ENCODE results near the gene RPL26.

RPL26 gene

DNA sequence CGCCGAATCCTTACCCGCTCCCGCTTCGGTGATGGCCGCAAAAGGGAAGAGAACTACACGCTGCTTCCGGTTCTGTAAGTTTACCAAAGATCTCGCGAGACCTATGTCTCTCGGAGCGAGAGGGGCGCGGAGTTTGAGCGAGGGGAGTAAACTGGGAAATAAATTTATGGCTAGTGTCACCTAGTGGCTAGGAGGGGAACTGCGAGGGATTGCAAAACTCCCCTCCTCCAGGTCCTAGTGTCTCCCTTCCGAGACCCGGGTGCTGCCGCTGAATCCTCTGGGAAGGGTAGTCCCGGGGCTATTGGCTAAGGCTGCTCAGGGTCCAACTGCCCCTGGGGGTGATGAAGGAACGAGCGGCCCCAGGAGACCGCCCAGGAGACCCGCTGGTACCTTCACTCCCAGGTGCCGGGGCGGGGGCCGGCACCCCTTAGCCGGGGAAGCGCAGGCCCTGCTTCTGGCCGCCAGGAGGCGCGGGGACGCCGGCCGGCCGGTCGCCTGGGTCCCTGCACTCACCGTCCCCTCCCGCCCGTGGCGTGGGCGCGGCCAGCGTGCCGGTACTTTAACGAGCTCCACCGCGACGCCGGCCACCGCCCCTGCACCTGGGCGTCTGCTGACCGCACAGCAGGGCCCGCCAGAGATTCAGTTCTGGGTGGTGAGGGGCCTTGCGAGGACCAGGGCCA lies at the start of gene RPL26:
Gene RPL26 (minus strand): TSS at position 51 of the 680 bp plus-strand sequence. CDS start 883 bp downstream, outside the sequence.
- DNase-seq (ENCODE audit: low read depth in 1 of 2, low spot score in 1 of 2) = peak; percentile 90 to 95

DNA sequence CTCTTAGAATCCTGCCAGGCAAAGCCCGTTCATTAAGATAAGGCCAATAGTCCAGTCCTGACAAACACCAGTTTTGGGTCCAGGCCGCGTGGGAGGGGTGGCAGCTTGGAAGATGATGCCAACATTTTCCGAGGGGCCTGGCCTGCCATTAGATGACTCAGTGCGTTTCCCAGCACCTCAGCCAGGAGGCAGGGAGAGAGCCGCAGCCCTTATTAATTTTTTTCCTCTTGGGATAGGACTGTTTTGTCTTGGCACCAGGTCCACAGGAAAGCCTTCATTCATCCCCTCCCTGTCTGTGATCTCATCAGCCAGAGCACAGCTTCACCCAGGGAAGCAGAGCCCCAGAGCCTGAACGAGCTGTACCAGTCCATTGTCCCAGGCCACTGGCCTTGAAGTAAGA lies 48.0 kb upstream of the RPL26 start:
- DNase-seq (ENCODE audit: low read depth in 1 of 2, low spot score in 1 of 2) = no peak

DNA sequence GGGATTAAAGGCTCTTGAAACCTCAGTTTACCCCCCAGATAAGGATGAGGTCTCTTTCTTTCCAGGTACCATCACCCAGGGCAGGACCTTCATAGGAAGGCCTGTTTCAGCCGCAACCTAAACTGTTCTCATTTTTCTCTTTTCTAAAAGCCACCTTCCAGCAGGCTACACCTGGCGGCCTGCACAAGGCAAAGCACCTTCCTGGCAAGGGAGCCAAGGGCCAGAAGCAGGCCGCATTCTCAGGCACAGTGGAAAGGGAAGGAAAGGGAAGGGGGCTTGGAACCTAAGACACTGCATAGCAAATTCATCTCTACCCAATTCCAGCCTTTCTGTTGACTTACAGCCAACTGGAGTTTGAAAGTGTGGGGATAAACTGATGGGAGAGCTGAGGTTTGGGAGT lies 43.8 kb upstream of the RPL26 start:
- DNase-seq (ENCODE audit: low read depth in 1 of 2, low spot score in 1 of 2) = no peak

DNA sequence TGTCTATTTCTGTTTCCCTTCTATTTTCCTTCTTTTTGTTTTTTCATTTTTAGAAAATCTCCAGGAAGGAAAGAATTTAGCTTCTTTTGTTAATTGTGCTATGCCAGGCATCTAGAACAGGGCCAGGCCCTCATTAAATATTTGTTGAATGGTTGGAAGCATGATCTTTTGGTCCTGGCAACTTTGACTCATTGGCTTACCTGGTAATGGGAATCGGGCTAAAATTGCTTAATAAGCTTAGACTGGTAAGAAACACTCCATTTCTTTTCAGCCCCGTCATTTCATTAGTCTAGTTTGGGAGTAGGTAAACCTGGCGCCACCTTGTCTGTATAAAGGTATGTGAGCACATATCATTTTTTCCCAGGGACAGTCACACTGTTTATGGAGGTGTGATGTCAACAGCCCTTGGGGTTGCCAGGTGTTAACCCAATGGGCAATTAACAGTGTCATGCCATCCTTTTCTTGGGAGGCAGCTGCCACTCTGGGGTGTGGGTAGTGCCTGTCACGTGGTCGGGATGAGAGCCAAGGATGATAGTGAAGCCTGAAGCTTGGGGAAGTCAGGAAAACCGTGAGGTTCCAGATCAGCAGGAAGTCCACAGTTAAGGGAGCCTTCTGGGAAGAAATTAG lies 43.2 kb upstream of the RPL26 start:
- no peak for DNase-seq (ENCODE audit: low read depth in 1 of 2, low spot score in 1 of 2)

DNA sequence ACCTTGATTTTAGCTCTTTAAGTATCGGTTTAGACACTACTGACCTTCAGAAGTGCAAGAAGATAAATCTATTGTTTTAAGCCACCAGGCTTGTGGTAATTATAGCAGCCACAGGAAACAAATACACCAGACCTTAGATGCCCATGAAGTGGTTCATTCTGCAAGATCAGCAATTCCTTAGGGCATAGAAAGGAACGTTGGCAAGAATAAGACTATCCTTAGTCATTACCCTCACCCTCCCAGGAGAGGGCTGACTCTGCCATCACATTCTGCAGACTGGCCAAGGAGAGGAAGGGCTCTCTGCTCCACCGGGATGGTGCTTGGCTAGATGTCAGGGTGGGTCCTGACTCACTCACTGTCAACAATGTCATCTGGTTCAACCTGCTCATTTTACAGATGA lies 38.6 kb upstream of the RPL26 start:
- no peak for DNase-seq (ENCODE audit: low read depth in 1 of 2, low spot score in 1 of 2)

DNA sequence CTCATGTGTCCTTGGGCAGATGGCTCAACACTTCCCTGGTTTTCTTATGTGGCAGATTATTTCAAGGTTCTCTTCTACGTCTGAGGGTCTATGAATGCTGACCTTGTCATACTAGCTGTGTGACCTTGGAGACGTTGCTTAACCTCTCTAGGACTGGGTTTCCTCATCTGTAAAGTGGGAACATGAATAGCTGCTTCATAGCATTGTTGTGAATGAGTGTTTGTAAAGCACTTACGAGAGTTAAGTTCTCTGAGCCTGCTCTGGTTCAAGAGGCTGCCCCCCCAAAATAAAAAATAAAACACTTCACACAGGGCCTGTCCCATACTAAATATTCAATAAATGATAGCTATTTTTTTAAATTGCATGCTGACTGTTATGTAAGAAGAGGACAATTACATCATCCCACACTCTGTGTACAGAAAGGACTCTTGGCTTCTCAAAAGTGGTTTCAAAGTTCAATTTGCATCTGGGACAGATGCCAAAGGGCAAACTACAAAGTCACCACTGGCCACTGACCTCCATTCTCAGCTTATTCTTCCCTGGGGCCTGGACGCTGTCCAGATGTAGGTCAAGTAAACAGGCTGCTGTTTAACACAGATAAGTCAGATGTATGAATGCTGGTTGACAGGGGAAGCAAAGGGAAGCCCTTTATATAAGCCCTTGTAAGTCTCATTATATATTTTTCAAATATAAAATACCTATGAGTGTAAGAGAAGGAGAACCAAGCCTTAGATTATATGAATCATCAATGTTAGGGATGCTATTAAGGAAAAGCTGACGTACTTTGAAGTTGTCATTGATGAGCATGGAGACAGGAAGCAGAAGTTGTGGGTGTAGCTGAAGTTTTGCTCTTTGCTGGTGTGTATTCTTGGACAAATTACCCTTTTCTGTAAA lies 37.3 kb upstream of the RPL26 start:
- no peak for DNase-seq (ENCODE audit: low read depth in 1 of 2, low spot score in 1 of 2)

DNA sequence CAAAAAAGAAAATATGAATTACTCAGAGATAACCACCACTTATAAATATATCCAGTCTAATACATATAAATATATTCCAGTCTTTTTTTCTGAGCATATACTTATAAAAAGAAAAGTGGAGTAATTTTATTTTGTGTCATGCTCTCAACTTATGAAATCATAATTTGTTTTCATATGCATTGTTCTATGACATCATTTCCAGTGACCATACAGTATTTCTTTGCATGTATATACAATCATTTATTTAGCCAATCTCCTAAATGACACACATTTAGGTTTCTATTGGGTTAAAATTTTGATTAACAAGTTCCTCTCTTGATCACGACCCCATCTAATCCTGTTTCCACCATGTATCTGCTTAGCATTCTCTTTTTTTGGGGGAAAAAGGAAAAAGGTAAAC lies 36.3 kb upstream of the RPL26 start:
- no peak for DNase-seq (ENCODE audit: low read depth in 1 of 2, low spot score in 1 of 2)

DNA sequence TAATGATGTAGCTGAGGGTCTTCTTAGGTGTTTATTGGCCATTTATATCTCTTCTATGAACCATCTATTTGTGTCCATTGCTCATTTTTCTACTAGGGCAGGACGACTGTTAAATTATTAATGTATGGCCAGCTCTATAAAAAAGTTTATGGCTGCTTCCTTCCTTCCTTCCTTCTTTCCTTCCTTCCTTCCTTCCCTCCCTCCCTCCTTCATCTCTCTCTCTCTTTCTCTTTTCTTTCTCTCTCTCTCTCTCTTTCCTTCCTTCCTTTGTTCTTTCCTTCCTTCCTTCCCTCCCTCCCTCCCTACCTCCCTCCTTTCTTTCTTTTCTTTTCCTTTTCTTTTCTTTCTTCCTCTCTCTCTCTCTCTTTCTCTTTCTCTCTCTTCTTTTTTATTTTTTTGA lies 35.5 kb upstream of the RPL26 start:
- no peak for DNase-seq (ENCODE audit: low read depth in 1 of 2, low spot score in 1 of 2)

DNA sequence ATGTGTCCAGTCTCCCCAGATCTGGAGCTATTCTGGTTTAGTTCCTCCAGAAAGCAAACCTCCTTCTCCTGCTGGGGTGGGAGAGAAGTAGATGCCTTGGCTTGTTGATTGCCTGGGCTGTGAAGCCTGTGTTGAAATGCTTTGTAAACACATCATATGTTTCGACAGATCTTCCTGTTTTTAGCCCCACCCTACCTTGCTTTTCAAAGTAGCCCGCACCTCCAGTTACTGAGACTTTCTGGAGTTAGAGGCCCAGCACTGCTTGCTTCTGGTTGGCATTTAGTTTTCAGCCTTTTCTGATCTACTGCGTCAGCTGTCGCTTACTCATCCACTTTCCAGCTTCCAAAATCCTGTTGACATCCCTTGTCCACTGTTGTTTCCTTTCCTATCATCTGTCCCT lies 34.8 kb upstream of the RPL26 start:
- DNase-seq (ENCODE audit: low read depth in 1 of 2, low spot score in 1 of 2) = no peak

DNA sequence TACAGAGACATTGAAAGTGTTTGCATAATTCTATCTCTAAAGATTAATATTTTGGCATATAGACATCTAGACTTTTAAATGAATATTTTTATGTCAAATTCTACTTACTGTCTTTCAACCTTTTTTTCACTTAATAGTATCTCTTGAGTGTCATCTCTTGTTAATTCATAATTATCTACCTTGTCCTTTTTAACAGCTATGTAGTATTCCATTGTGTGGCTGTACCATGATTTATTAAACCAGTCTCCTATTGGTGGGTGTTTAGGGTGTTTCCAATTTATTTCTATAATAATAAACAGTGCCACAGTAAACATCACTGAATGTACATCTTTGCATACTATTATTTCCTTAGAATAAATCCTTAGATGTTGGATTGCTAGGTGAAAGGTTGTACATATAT lies 30.9 kb upstream of the RPL26 start:
- DNase-seq (ENCODE audit: low read depth in 1 of 2, low spot score in 1 of 2) = no peak

DNA sequence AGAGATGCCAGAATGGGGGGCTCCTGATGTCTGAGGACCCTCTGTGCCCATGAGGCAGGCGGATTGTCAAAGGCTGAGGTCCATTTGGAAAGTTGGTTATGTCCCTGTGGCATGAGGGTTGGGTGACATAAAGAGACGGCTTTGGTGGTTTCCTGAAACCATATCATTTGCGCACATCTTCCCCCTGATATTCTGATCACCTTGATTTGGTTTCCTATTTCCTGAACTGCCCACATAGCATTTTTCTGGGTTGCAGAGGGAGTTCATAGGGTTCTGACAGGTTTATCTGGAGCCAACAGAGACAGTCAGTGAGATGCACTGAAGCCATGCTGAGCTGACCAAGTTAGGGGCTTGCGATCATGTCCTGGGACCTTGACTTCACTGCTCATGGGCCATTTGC lies 30.3 kb upstream of the RPL26 start:
- DNase-seq (ENCODE audit: low read depth in 1 of 2, low spot score in 1 of 2) = no peak

DNA sequence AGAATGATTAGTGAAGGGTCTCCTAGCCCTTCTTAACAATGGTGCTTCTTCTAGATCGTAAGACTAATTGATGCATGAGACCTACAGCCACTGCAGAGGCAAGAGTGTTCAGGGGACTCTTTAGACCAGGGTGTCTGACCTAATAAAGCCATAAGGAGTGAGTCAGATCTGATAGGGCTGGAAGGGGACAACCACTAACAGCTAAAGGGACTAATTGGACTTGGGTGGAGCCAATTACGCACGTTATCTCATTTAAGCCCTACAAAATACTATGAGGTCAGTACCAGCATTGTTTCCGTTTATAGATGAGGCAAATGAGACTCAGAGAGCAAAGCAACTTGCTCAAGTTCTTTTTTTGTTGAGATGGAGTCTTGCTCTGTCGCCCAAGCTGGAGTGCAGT lies 29.1 kb upstream of the RPL26 start:
- DNase-seq (ENCODE audit: low read depth in 1 of 2, low spot score in 1 of 2) = no peak

DNA sequence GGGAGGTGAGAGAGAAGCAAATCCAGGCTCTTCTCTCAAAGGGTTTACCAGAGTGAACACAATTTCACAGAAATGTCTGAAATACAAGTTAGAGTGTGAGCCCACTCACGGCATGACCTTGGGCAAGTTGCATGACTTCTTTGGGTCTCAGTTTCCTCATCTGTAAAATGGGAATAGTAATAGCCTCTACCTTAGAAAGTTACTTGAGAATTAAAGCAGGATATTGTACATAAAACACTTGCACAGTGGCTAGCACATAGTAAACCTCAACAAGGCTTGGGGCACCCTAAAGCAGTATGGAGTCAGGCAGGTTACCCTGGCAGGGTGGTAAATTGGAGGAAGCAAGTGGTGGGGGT lies 27.9 kb upstream of the RPL26 start:
- no peak for DNase-seq (ENCODE audit: low read depth in 1 of 2, low spot score in 1 of 2)

DNA sequence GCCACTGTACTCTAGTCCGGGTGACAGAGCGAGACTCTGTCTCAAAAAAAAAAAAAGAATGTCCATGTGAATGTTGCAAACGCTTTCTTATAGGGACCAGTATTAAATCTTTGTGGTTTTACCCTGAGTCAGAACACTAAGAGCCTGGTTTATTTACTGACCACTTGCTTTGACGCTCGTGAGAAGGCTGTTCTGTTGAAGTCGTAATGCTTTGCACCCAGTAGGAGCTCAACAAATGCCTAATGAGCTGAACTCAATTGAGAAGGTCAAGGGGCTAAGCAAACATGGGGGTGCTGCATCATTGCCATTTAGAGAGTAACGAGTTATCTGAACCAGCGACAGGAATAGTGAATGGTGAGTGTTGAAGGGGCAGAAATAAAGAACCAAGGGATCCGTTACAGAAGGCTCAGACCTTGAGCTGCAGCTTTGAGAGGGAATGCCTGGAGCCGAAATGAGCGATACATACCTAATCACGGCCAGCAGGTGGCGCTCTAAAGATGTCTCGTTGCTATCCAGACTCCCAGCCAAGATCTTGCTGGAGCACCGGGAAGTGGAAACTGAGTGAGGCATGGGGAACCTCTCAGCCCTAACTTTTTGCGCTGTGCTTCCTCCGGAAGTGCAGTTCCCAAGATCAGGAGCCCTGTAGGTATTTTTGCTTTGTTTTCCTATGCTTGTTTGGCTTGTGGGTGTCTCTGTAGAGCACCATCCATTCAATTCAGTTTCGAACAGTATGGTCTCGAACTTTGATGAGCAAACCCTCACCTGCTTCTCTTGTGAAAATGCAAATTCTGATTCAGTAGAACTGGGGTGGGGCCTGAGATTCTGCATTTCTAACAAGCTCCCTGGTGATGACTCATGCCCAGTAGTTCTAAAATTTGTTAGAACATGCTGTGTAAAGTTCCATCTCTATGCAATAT lies 27.2 kb upstream of the RPL26 start:
- peak; percentile 56 to 71 for DNase-seq (ENCODE audit: low read depth in 1 of 2, low spot score in 1 of 2)

DNA sequence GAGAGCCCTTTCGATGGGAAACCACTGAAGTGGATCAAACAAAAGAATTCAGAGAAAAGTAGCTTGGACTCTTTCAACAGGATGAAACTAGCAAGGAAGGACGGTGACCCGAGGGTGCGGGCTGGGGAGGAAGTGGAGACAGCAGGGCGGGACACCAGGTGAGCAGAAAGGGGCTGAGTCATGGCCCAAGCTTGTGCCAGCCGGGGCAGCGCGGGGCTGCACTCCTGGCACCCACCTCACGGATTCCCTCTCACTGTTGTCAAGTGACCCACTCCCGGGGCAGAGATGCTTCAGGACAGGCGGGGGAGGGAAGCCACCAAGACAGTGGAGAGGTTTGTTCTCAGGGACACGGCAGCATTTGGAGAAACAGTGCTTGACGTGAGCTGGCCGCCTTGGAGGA lies 25.4 kb upstream of the RPL26 start:
- no peak for DNase-seq (ENCODE audit: low read depth in 1 of 2, low spot score in 1 of 2)

DNA sequence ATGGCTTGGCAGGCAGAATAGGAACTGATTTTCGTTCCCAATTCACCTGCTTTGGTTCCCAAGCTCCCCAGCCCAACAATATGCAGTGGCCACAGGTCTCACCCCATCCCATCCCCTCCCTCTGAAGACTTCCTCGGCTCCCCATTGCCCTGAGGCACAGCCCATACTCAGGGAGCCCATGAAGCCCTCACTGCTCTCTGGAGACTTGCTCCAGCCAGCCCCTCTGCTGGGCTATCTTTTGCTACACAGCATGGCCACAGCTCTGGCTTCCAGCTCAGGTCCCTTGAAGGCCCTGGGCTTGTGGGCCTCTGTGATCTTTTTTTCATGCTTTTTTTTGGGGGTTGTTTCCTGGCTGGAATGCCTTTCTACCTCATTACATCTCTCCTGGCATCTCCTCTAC lies 23.2 kb upstream of the RPL26 start:
- no peak for DNase-seq (ENCODE audit: low read depth in 1 of 2, low spot score in 1 of 2)

DNA sequence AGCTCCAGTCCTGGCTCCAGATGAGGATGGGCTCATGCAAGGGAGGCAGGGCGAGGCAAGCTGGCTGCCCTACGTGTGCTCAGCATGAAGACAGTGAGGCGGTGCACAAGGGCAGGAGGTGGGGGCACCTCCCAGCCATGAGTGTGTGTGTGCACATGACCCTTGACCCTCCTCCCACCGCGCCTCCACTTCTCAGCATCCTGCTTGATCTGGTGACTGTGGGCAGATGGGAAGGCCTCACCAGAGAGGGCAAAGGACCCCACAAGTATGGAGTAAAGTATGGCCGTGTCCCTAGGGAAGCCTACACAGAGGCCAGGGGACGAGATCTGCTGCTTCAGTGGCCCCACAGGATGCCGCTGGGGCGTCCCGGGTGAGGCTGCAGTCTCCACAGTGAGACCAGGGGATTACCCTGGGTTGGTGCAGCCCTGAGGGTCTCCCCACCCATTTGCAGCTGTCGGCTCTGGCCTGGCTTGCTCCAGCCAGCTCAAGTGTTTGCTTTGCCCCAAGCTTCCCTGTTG lies 22.6 kb upstream of the RPL26 start:
- no peak for DNase-seq (ENCODE audit: low read depth in 1 of 2, low spot score in 1 of 2)

DNA sequence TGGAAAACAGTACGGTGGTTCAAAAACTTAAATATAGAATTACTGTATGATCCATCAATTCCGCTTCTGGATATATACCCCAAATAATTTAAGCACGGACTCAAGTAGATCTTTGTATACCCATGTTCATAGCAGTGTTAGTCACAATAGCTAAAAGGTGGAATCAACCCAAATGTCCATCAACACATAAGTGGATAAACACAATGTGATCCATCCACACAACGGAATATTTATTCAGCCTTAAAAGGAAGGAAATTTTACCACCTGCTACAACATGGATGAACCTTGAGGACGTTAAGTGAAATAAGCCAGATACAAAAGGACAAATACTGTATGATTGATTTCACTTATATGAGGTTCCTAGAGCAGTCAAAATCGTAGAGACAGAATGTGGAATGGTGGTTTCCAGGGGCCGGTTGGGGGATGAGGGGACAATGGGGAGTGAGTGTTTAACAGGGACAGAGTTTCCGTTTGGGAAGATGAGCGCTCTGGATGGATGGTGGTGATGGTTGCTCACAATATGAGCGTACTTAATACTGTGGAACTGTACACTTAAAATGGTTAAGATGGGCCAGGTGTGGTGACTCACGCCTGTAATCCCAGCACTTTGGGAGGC lies 20.0 kb upstream of the RPL26 start:
- no peak for DNase-seq (ENCODE audit: low read depth in 1 of 2, low spot score in 1 of 2)

DNA sequence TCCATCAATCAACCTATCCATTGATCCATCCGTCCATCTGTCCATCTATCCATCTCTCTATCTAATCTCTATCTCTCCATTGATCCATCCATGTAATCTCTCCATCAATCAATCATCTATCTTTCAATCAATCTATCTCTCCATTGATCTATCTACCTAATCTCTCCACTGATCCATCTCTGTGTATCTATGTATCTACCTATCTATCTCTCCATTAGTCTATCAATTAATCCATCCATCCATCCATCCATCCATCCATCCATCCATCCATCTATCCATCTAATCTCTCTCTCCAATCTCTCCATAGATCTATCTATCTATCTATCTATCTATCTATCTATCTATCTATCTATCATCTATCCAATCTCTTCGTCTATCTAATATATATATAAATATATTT lies 18.1 kb upstream of the RPL26 start:
- DNase-seq (ENCODE audit: low read depth in 1 of 2, low spot score in 1 of 2) = no peak

DNA sequence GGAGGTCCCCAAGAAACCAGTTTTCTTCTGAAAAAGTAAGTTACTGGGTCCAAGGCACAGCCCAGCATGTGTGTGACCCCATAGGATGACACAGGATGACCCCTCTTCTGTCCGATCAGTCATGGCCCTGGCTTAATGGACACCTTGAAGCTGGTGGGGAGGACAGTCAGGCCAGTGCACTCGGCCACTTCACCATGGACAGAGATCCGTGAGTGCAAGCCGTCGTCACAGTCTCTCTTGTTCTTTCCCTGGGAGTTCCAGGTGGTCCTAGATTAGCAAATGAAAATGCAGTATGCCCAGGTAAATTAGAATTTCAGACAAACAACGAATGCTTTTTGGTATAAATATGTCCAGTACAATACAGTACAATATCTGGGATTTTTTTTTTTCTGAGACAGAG lies 16.0 kb upstream of the RPL26 start:
- DNase-seq (ENCODE audit: low read depth in 1 of 2, low spot score in 1 of 2) = no peak

DNA sequence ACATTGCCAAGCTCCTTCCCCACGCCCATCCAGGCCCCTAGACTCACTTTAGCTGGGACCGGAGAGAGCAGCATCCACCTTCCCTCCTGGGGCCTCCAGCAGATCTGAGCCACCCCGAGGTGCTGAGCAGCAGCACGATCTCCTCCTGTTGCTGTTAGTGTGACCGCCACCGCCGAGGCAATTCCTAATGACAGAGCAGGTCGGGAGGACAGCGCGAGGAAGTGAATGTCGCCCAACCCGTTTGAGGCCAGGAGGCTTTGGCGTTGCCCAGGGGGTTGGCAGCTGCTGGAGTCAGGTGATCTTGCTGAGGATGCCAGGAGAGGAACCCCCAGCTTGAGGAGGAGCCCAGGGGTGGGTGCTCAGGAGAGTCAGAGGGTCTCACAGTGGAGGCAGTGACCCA lies 14.6 kb upstream of the RPL26 start, which contains the start of gene RNF222:
Gene RNF222 (minus strand): TSS at position 192 of the 400 bp plus-strand sequence. CDS start 4,366 bp downstream, outside the sequence.
- no peak for DNase-seq (ENCODE audit: low read depth in 1 of 2, low spot score in 1 of 2)

Measured in activated CD4-positive, alpha-beta T cell treated with anti-CD3 and anti-CD28 coated beads, Interleukin-2, amount 50 U/mL, for 24 hours (primary cell).